ENCODE measurements around the gene SHOX. TPM values are rescaled to one million over a fixed set of nuclear protein-coding genes. Genes with fewer than 3 reads are reported as not detected.

The SHOX gene
- polyA plus RNA-seq, 1 donor (not counting 4 experiments of a cell fraction or from before 2014, with no cell fraction given), result not detected

GRCh38 chrX:649166-649565, 18.6 kb downstream of the SHOX start:
- Histone ChIP-seq H3K4me3 (ENCODE audit: control insufficient read depth in 2 of 3, extremely low read depth in 1 of 3, insufficient read depth in 2 of 3, low read depth in 1 of 3, low read length in 3 of 3) (no peak overlapping the region), H3K27ac (ENCODE audit: control insufficient read depth, insufficient read depth, low read length) (no peak overlapping the region)

GRCh38 chrX:650324-650723, 19.7 kb downstream of the SHOX start:
- Histone ChIP-seq H3K27me3 (ENCODE audit: control insufficient read depth, extremely low read depth, insufficient read depth, low read length) (no peaks in the 10 kb centered on the region), H3K9me1 (ENCODE audit: control insufficient read depth, extremely low read depth, insufficient read depth, low read length) (no peaks in the 10 kb centered on the region), H4K20me1 (ENCODE audit: control insufficient read depth, extremely low read depth, insufficient read depth, low read length) (no peaks in the 10 kb centered on the region), H2AFZ (ENCODE audit: control insufficient read depth, low read length) (no peak overlapping the region), H3K4me1 (ENCODE audit: control insufficient read depth, extremely low read depth, insufficient read depth, low read length) (no peaks in the 10 kb centered on the region), H3K9me3 (ENCODE audit: control insufficient read depth, low read depth, low read length) (peaks cover 6% of the 10 kb centered on the region), H3K9ac (ENCODE audit: control insufficient read depth, extremely low read depth, insufficient read depth, low read length) (no peak overlapping the region), H3K4me2 (ENCODE audit: control insufficient read depth, extremely low read depth, insufficient read depth, low read depth, low read length) (no peak overlapping the region), H3K36me3 (ENCODE audit: control insufficient read depth in 2 of 2, extremely low read depth in 1 of 2, insufficient read depth in 2 of 2, low read length in 2 of 2) (no peaks in the 10 kb centered on the region), H3K79me2 (ENCODE audit: control insufficient read depth, insufficient read depth, low read length) (no peaks in the 10 kb centered on the region), H3K27ac (ENCODE audit: control insufficient read depth, insufficient read depth, low read length) (no peak overlapping the region), H3K4me3 (ENCODE audit: control insufficient read depth in 2 of 3, extremely low read depth in 1 of 3, insufficient read depth in 2 of 3, low read depth in 1 of 3, low read length in 3 of 3) (no peak overlapping the region)
- TF ChIP-seq CTCF (optimal IDR thresholded peaks at IDR 0.05 in 1 of 3, IDR thresholded peaks at IDR 0.05 in 1 of 3, conservative IDR thresholded peaks at IDR 0.05 in 1 of 3; ENCODE audit: extremely low read depth in 1 of 3, insufficient read depth in 2 of 3, low read length in 3 of 3) (no peak), EZH2 (IDR thresholded peaks at IDR 0.05; ENCODE audit: low read length) (no peak)
- dilution Hi-C loops (cut with MboI; ENCODE audit: extremely low pct_ligation_motif_present, low sequenced_read_pairs), result no loop called here
- no peak for DNase-seq (ENCODE audit: low read depth, low spot score)
- FAIRE-seq, result no peak

More at GRCh38 chrX:649166-649565, 18.6 kb downstream of the SHOX start:
- no peak overlapping the region for H3K4me2 ChIP-seq (ENCODE audit: control insufficient read depth, extremely low read depth, insufficient read depth, low read depth, low read length)
- no peak overlapping the region for H2AFZ ChIP-seq (ENCODE audit: control insufficient read depth, low read length)
- no peak for DNase-seq (ENCODE audit: low read depth, low spot score)
- peaks cover 6% of the 10 kb centered on the region for H3K9me3 ChIP-seq (ENCODE audit: control insufficient read depth, low read depth, low read length)
- no peak for FAIRE-seq
- H3K4me1 ChIP-seq (ENCODE audit: control insufficient read depth, extremely low read depth, insufficient read depth, low read length), result no peaks in the 10 kb centered on the region
- dilution Hi-C loops (cut with MboI; ENCODE audit: extremely low pct_ligation_motif_present, low sequenced_read_pairs), result no loop called here
- TF ChIP-seq CTCF (optimal IDR thresholded peaks at IDR 0.05 in 1 of 3, IDR thresholded peaks at IDR 0.05 in 1 of 3, conservative IDR thresholded peaks at IDR 0.05 in 1 of 3; ENCODE audit: extremely low read depth in 1 of 3, insufficient read depth in 2 of 3, low read length in 3 of 3), result no peak
- no peak for TF ChIP-seq EZH2 (IDR thresholded peaks at IDR 0.05; ENCODE audit: low read length)
- H3K27me3 ChIP-seq (ENCODE audit: control insufficient read depth, extremely low read depth, insufficient read depth, low read length), result peaks cover 6% of the 10 kb centered on the region
- no peaks in the 10 kb centered on the region for H3K36me3 ChIP-seq (ENCODE audit: control insufficient read depth in 2 of 2, extremely low read depth in 1 of 2, insufficient read depth in 2 of 2, low read length in 2 of 2)
- H3K9ac ChIP-seq (ENCODE audit: control insufficient read depth, extremely low read depth, insufficient read depth, low read length), result no peak overlapping the region
- no peaks in the 10 kb centered on the region for H3K79me2 ChIP-seq (ENCODE audit: control insufficient read depth, insufficient read depth, low read length)
- no peaks in the 10 kb centered on the region for H4K20me1 ChIP-seq (ENCODE audit: control insufficient read depth, extremely low read depth, insufficient read depth, low read length)
- no peaks in the 10 kb centered on the region for H3K9me1 ChIP-seq (ENCODE audit: control insufficient read depth, extremely low read depth, insufficient read depth, low read length)

Data from keratinocyte (primary cell).